GM19463 (cell line): Measurements from ENCODE around the gene TNFRSF4.

ENCODE experiments used
- ATAC-seq: cut with Tn5 transposase; IDR thresholded peaks from one replicate; pipeline ENCODE4 v1.9.1; 2021; ENCODE audit warnings: mild to moderate bottlenecking, moderate library complexity; ENCODE audit not compliant: unreplicated experiment

TNFRSF4 gene

GRCh38 chr1:1171161-1171545 is 42.8 kb downstream of the TNFRSF4 start:
- ATAC-seq = no peak

- ATAC-seq = no peak
Observed at GRCh38 chr1:1170215-1171091, 43.5 kb downstream of the TNFRSF4 start.

- ATAC-seq = no peak
Observed at GRCh38 chr1:1169429-1170214, 44.3 kb downstream of the TNFRSF4 start.

GRCh38 chr1:1168451-1169411 is 45.2 kb downstream of the TNFRSF4 start:
- no peak for ATAC-seq

- ATAC-seq = no peak
Observed at GRCh38 chr1:1167841-1168450, 46.0 kb downstream of the TNFRSF4 start.

GRCh38 chr1:1167398-1167821 is 46.5 kb downstream of the TNFRSF4 start:
- ATAC-seq = no peak

GRCh38 chr1:1166642-1167397 is 47.1 kb downstream of the TNFRSF4 start:
- ATAC-seq = no peak

GRCh38 chr1:1165900-1166421 is 48.0 kb downstream of the TNFRSF4 start:
- ATAC-seq = no peak

GRCh38 chr1:1165485-1165884 is 48.5 kb downstream of the TNFRSF4 start:
- ATAC-seq = no peak

GRCh38 chr1:1164701-1165451 is 49.1 kb downstream of the TNFRSF4 start:
- ATAC-seq = no peak

- ATAC-seq = no peak
Observed at GRCh38 chr1:1164361-1164700, 49.6 kb downstream of the TNFRSF4 start.

GRCh38 chr1:1163538-1164070 is 50.3 kb downstream of the TNFRSF4 start:
- no peak for ATAC-seq

GRCh38 chr1:1162597-1163537 is 51.1 kb downstream of the TNFRSF4 start:
- no peak for ATAC-seq

- ATAC-seq = no peak
Observed at GRCh38 chr1:1161683-1162079, 52.3 kb downstream of the TNFRSF4 start.
